Keratinocyte (primary cell): Measurements from ENCODE around the gene CFAP299.

Source experiments
- CTCF ChIP-seq, 3 experiments: IDR thresholded peaks in 1 of 3; conservative IDR thresholded peaks in 1 of 3; optimal IDR thresholded peaks in 1 of 3; 2 replicates in 2 of 3; 3 replicates in 1 of 3; pipeline versions ENCODE3 to v1.5.1; 2011; ENCODE audit warnings: low read length in 3 of 3, mild to moderate bottlenecking in 3 of 3, moderate library complexity in 2 of 3, control low read depth in 1 of 3, inconsistent platforms in 1 of 3; ENCODE audit not compliant: insufficient read depth in 2 of 3; ENCODE audit errors: extremely low read depth in 1 of 3
- EZH2 ChIP-seq: IDR thresholded peaks from one replicate; pipeline ENCODE4 v1.6.1; 2012; ENCODE audit warnings: inconsistent platforms, mild to moderate bottlenecking, low read length, moderate library complexity

GRCh38 chr4:80900908-80901307, 565.4 kb downstream of the CFAP299 start:
- no peak for TF ChIP-seq CTCF (optimal IDR thresholded peaks at IDR 0.05 in 1 of 3, IDR thresholded peaks at IDR 0.05 in 1 of 3, conservative IDR thresholded peaks at IDR 0.05 in 1 of 3; ENCODE audit: extremely low read depth in 1 of 3, insufficient read depth in 2 of 3, low read length in 3 of 3)
- no peak for TF ChIP-seq EZH2
